Mesodermal cell (in vitro differentiated cells): ENCODE results near the gene VAMP5.

Source experiments
- H3K27ac ChIP-seq: 2 replicates; pipeline ENCODE4 v1.7.0; 2013; ENCODE audit warnings: mild to moderate bottlenecking, low read depth, low read length, moderate library complexity; ENCODE audit not compliant: severe bottlenecking
- H3K36me3 ChIP-seq: 2 replicates; pipeline ENCODE4 v1.7.1; 2013; ENCODE audit warnings: mild to moderate bottlenecking, low read length, moderate library complexity; ENCODE audit not compliant: control insufficient read depth, insufficient read depth
- H3K4me1 ChIP-seq: one replicate; pipeline ENCODE4 v1.7.1; 2013; ENCODE audit warnings: mild to moderate bottlenecking, low read length; ENCODE audit not compliant: insufficient read depth, control insufficient read depth, poor library complexity, severe bottlenecking
- H3K4me3 ChIP-seq: 2 replicates; pipeline ENCODE4 v1.7.0; 2013; ENCODE audit warnings: low read length, control low read depth, mild to moderate bottlenecking; ENCODE audit not compliant: insufficient read depth, poor library complexity, severe bottlenecking; ENCODE audit errors: extremely low read depth
- H3K9me3 ChIP-seq: 2 replicates; pipeline ENCODE4 v1.7.1; 2013; ENCODE audit warnings: mild to moderate bottlenecking, low read length, moderate library complexity; ENCODE audit not compliant: control insufficient read depth
- WGBS, 2 experiments: methylation state at CpG; one replicate each; pipeline ENCODE4 v1.1.5; 2013; ENCODE audit warnings: missing lambda C conversion rate in 2 of 2; ENCODE audit not compliant: insufficient coverage in 2 of 2; 5-methylcytosine and 5-hydroxymethylcytosine counted together

The VAMP5 gene

DNA sequence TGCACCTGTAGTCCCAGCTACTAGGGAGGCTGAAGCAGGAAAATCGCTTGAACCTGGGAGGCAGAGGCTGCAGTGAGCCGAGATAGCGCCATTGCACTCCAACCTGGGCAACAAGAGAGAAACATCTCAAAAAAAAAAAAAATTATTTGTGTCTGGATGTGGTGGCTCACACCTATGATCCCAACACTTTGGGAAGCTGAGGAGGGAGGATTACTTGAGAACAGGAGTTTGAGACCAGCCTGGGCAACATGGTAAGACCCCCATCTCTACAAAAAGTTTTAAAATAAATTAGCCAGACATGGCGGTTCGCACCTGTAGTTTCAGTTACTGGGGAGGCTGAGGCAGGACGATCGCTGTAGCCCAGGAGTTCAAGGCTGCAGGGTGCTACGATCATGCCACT, 8.5 kb upstream of the VAMP5 start:
- H3K36me3 ChIP-seq: no peaks in the 10 kb centered on the region
- peaks cover 34% of the 10 kb centered on the region for H3K4me1 ChIP-seq
- no peak overlapping the region for H3K4me3 ChIP-seq
- WGBS, 2 experiments: 91 to 98% methylated on average over 4 to 7 of the region's 8 CpGs
- H3K27ac ChIP-seq: peak overlapping the region; percentile 36
- no peaks in the 10 kb centered on the region for H3K9me3 ChIP-seq

GRCh38 chr2:85577063-85577385, 7.2 kb upstream of the VAMP5 start:
- no peaks in the 10 kb centered on the region for H3K9me3 ChIP-seq
- peaks cover 34% of the 10 kb centered on the region for H3K4me1 ChIP-seq
- WGBS, 2 experiments: 37% methylated on average over 2 of the region's 3 CpGs; no CpG with 5 or more reads in 1 of the 2 experiments
- H3K36me3 ChIP-seq: no peaks in the 10 kb centered on the region
- no peak overlapping the region for H3K27ac ChIP-seq
- no peak overlapping the region for H3K4me3 ChIP-seq

GRCh38 chr2:85577386-85578242, 6.6 kb upstream of the VAMP5 start, which contains the start of gene VAMP8:
VAMP8 (plus strand) TSS chr2:85577586; CDS start chr2:85577647, 61 bp downstream.
- Histone ChIP-seq H3K4me3 (peak within 1 kb of the TSS; percentile 21), H3K4me1 (peaks cover 34% of the 10 kb centered on the region), H3K36me3 (no peaks in the 10 kb centered on the region), H3K9me3 (no peaks in the 10 kb centered on the region), H3K27ac (peak within 1 kb of the TSS; percentile 75)
- WGBS, 2 experiments: 14 to 16% methylated on average over 17 of the region's 19 CpGs

GRCh38 chr2:85578243-85579180, 5.7 kb upstream of the VAMP5 start:
- no peaks in the 10 kb centered on the region for H3K9me3 ChIP-seq
- H3K36me3 ChIP-seq: no peaks in the 10 kb centered on the region
- peak overlapping the region; percentile 75 for H3K27ac ChIP-seq
- peaks cover 34% of the 10 kb centered on the region for H3K4me1 ChIP-seq
- peak overlapping the region; percentile 21 for H3K4me3 ChIP-seq
- WGBS, 2 experiments: 48 to 73% methylated on average over 12 to 13 of the region's 19 CpGs

DNA sequence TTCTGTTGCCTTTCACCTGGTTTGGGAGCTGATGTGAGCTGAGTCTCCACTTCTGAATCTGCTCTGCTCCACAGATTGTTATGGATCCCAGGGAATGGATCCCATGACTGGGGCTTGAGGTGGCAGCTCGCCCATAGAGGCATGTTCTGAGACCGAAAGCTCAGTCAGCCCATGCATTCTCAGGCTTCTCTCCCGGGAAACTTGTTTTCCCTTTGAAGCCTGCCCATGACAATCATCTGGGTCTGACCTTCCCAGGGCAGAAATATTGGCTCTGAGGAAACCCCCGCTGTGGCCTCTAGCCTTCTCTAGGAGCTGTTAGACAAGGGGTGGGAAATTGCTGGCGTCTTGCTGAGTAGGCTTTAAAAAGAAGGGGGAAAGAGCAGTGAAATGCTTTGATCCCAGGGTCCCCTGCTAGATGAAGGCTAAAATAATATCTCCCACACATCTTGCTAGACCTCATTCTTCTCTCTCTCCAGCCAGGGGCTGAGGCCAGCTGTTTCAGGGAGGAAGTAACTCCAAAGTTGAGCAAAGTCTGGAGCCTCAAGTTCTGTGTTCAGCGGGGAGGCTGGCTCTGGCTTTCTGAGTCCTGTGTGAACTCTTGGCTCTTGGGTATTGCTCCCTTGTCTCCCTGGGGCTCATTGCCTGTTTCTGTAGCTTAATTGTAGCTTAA, 4.8 kb upstream of the VAMP5 start:
- Histone ChIP-seq H3K9me3 (no peaks in the 10 kb centered on the region), H3K4me1 (peaks cover 34% of the 10 kb centered on the region), H3K36me3 (no peaks in the 10 kb centered on the region), H3K27ac (peak overlapping the region; percentile 75), H3K4me3 (no peak overlapping the region)
- 13 to 35% methylated on average over 4 of the region's 6 CpGs for WGBS, 2 experiments

GRCh38 chr2:85580206-85580605, 4.0 kb upstream of the VAMP5 start:
- H3K4me3 ChIP-seq: no peak overlapping the region
- no peaks in the 10 kb centered on the region for H3K36me3 ChIP-seq
- WGBS, 2 experiments: 67 to 100% methylated on average over 1 to 3 of the region's 3 CpGs
- no peak overlapping the region for H3K27ac ChIP-seq
- H3K4me1 ChIP-seq: peaks cover 42% of the 10 kb centered on the region
- no peaks in the 10 kb centered on the region for H3K9me3 ChIP-seq

DNA sequence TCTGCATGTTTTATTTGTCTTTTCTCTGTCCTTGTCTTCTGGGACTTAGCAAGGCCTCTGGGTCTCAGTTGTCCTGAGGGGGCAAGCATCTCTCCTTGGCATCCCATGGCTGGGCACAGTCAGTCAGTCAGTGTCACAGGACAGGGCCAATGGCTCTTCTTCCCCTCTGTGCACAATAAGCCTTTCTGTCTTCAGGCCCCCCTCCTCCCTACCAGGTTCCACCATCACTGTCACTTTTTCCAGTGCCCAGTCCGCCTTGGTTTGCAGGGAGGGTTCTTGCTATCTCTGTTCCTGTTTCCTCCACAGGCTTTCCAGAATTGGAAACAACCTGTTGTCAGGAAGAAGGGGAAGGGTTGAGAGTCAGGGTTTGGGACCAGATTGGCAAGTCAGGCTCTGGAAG, 1.7 kb upstream of the VAMP5 start:
- no peaks in the 10 kb centered on the region for H3K9me3 ChIP-seq
- peaks cover 44% of the 10 kb centered on the region for H3K4me1 ChIP-seq
- no peak overlapping the region for H3K27ac ChIP-seq
- WGBS, 2 experiments: 40% methylated on average over 1 of the region's 1 CpG; no CpG with 5 or more reads in 1 of the 2 experiments
- no peak overlapping the region for H3K4me3 ChIP-seq
- H3K36me3 ChIP-seq: no peaks in the 10 kb centered on the region

DNA sequence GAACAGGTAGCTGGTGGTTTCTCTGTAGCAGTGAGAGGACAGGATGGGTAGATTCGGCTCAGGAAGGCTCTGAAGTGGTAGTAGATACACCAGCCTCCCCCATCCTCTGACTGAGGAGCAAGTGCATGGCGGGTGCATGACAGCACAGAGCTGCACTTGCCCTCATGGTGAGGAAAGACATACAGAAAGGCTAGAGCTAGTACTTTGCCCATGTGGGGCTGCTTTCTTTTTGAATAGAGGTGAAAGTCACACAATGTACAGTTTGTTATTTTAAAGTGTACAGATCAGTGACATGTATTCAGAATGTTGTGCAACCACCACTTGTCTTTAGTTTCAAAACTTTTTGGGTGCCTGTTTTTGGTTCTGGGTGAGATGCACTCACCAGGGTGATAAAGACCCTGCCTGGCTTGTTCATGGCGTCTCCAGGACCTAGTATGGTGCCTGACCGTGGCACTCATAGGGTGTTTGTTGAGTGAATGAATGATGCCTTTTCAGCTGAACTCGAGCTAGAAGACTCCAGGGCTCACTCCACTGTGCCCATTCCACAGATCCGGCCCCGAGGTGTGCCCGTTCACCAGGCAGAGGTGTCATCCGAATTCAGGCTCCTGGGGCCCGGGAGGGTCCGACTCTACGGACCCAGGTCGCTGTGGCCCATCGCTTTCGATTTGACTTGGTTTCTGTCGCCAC, 421 bp upstream of the VAMP5 start:
- Histone ChIP-seq H3K4me3 (peak overlapping the region; percentile 23), H3K36me3 (no peaks in the 10 kb centered on the region), H3K4me1 (peaks cover 44% of the 10 kb centered on the region), H3K9me3 (no peaks in the 10 kb centered on the region), H3K27ac (no peak overlapping the region)
- WGBS, 2 experiments: 77 to 79% methylated on average over 13 to 15 of the region's 16 CpGs

GRCh38 chr2:85584857-85585780, 888 bp downstream of the VAMP5 start:
- no peaks in the 10 kb centered on the region for H3K9me3 ChIP-seq
- peaks cover 37% of the 10 kb centered on the region for H3K4me1 ChIP-seq
- 71 to 73% methylated on average over 3 to 7 of the region's 9 CpGs for WGBS, 2 experiments
- H3K27ac ChIP-seq: peak overlapping the region; percentile 85
- H3K4me3 ChIP-seq: peak overlapping the region; percentile 23
- no peaks in the 10 kb centered on the region for H3K36me3 ChIP-seq
